Calu3 (cell line): ENCODE results near the gene CHD1L. TPM values are rescaled to one million over a fixed set of nuclear protein-coding genes. Genes with fewer than 3 reads are reported as not detected.

Source experiments
- BruUV-seq: library from RNA; stranded (reverse); fragments of 400-500 nt; replicated peaks from 2 replicates; lab custom pipeline; 2021; lab: Mats Ljungman, UMichigan
- CTCF ChIA-PET: fragments of 300-600 bp; sonication (Branson Sonifier 250); formaldehyde crosslinking; loops from one replicate; lab custom pipeline; 2022; ENCODE audit warnings: antibody characterized with exemption; lab: Charles Lee
- DNase-seq: peaks from one replicate; pipeline ENCODE4 v3.0.0; 2022
- H3K27ac Mint-ChIP-seq: one replicate; pipeline ENCODE4 v1.8.0; 2022; ENCODE audit warnings: mixed read lengths; ENCODE audit not compliant: unreplicated experiment
- H3K27me3 Mint-ChIP-seq: one replicate; pipeline ENCODE4 v1.8.0; 2022; ENCODE audit warnings: mixed read lengths; ENCODE audit not compliant: unreplicated experiment
- H3K36me3 Mint-ChIP-seq: one replicate; pipeline ENCODE4 v1.8.0; 2022; ENCODE audit warnings: mild to moderate bottlenecking, moderate library complexity, mixed read lengths; ENCODE audit not compliant: insufficient read depth, unreplicated experiment
- H3K4me1 Mint-ChIP-seq: one replicate; pipeline ENCODE4 v1.8.0; 2022; ENCODE audit warnings: mild to moderate bottlenecking, low read depth, mixed read lengths; ENCODE audit not compliant: unreplicated experiment
- H3K4me3 Mint-ChIP-seq: one replicate; pipeline ENCODE4 v1.8.0; 2022; ENCODE audit warnings: mild to moderate bottlenecking, low read depth, moderate library complexity, mixed read lengths; ENCODE audit not compliant: unreplicated experiment
- H3K9me3 Mint-ChIP-seq: one replicate; pipeline ENCODE4 v1.8.0; 2022; ENCODE audit warnings: low read depth, mixed read lengths; ENCODE audit not compliant: unreplicated experiment
- CTCF ChIP-seq: fragments of 200-600 bp; IDR thresholded peaks from one replicate; pipeline ENCODE4 v1.8.0; 2022; ENCODE audit warnings: antibody characterized with exemption; ENCODE audit not compliant: unreplicated experiment
- intact Hi-C: fragments of 100-400 bp; cut with micrococcal nuclease; formaldehyde crosslinking; loops from one replicate; pipeline ENCODE4 v1.10.0; 2022; ENCODE audit not compliant: unreplicated experiment
- total RNA-seq: library from RNA; stranded (reverse); gene quantifications from 2 replicates; pipeline ENCODE4 v1.2.3, GENCODE V29; 2022

CHD1L gene
- total RNA-seq, 1 experiment from 2014 or later, result 34.2 TPM

GRCh38 chr1:147214325-147214724, 28.2 kb upstream of the CHD1L start:
- no peak for TF ChIP-seq CTCF
- no TSS peak for BruUV-seq
- DNase-seq, result no peak
- Mint-ChIP-seq H3K9me3 (no peaks in the 10 kb centered on the region), H3K4me3 (no peak overlapping the region), H3K36me3 (no peaks in the 10 kb centered on the region), H3K4me1 (peaks cover 17% of the 10 kb centered on the region), H3K27ac (no peak overlapping the region), H3K27me3 (no peaks in the 10 kb centered on the region)
- intact Hi-C loops, result no loop called here
- CTCF ChIA-PET, result interaction anchor here (1.3 kb wide), 1 partner anchor 28 kb away, joined by 5 read pairs; no protein-coding TSS in a partner anchor

DNA sequence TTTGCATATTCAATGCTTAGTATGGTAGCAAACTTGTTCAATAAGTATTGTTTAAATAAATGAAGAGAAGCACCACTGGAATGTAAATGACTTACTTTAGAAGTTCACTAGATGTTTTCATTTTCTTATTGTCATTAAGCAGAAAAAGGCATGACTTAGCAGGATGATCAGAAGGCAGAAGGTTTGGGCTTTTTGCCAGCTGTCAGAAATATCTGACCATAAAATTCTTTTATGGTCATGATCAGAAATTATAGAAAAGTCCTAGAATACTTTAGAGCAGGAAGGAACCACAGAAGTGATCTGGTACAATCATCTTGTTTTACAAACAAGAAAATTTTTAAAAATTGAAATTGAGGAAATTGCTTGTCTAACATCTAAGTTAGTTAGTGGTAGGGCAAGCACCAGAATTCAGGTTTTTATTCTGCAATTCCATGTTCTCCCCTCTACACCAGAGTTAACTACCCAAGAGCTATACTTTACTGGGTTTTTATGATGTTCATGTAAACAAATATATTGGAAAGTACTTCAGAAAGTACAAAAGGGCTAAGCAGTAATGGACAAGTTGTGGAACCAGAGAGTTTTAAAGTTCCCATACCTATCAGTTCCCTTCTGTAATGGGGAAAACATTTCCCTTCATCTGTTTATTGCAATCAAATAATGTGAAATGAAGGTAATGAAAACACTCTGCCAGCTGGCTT, 27.5 kb upstream of the CHD1L start:
- no peaks in the 10 kb centered on the region for H3K36me3 Mint-ChIP-seq
- no TSS peak for BruUV-seq
- H3K9me3 Mint-ChIP-seq, result no peaks in the 10 kb centered on the region
- no peak for TF ChIP-seq CTCF
- intact Hi-C loops, result no loop called here
- no peak overlapping the region for H3K4me3 Mint-ChIP-seq
- no peak overlapping the region for H3K27ac Mint-ChIP-seq
- H3K27me3 Mint-ChIP-seq, result no peaks in the 10 kb centered on the region
- CTCF ChIA-PET, result interaction anchor here (1.3 kb wide), 1 partner anchor 27 kb away, joined by 5 read pairs; no protein-coding TSS in a partner anchor
- peaks cover 17% of the 10 kb centered on the region for H3K4me1 Mint-ChIP-seq
- no peak for DNase-seq

DNA sequence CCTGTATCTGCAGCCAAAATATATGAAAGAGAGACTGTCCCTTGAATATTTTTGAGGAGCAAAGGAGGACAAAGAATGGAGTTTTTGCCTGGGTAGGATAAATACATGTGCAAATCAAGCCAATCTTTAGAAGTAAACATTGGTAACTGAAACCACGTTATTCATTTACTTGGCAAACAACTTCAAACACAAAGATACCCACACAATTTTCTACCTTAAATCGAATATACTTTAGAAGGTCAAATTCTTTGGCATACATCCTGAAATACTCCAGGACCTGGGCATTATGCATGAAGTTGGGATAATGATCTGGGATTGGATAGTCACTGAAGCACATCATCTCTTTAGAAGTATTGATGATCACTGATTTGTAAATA, 27.0 kb upstream of the CHD1L start:
- Mint-ChIP-seq H3K27me3 (no peaks in the 10 kb centered on the region), H3K4me1 (peaks cover 17% of the 10 kb centered on the region), H3K9me3 (no peaks in the 10 kb centered on the region), H3K36me3 (no peaks in the 10 kb centered on the region), H3K4me3 (no peak overlapping the region), H3K27ac (no peak overlapping the region)
- CTCF ChIA-PET, result interaction anchor here (1.3 kb wide), 1 partner anchor 27 kb away, joined by 5 read pairs; no protein-coding TSS in a partner anchor
- no TSS peak for BruUV-seq
- intact Hi-C loops, result no loop called here
- no peak for TF ChIP-seq CTCF
- DNase-seq, result no peak

DNA sequence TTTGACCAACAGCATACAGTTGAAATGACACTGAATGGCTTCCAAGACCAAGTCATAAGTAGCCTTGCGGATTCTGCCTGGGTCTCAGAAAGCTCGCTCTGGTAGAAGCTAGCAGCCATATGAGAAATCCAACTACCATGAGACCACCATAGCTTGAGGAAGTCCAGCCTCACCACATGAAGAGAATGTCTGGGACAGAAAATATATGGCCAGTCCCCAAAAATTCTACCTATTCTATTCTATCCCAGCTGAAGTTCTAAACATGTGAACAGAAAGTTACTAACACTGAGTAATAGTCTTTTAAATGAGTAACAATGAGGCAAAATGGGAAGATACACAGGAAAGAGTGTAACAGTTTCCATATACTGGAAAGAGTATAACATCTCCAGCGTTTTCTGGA, 26.4 kb upstream of the CHD1L start:
- Mint-ChIP-seq H3K27ac (no peak overlapping the region), H3K36me3 (no peaks in the 10 kb centered on the region), H3K27me3 (no peaks in the 10 kb centered on the region), H3K4me3 (no peak overlapping the region), H3K4me1 (peaks cover 17% of the 10 kb centered on the region), H3K9me3 (no peaks in the 10 kb centered on the region)
- intact Hi-C loops, result no loop called here
- no peak for DNase-seq
- no TSS peak for BruUV-seq
- TF ChIP-seq CTCF, result no peak
- CTCF ChIA-PET, result no interaction called here
